Nucleus accumbens (tissue), 56 donors: ENCODE measurements around the gene BTNL8.

Experiments
- DNase-seq, 56 donors: peaks; one replicate each; lab custom pipeline; 2025; lab: John Stamatoyannopoulos, UW

Gene BTNL8

GRCh38 chr5:180898621-180899246 is at the start of gene BTNL8:
TSS of gene BTNL8 (plus strand) at chr5:180899159. CDS start at chr5:180899311, 152 bp downstream.
- no peak for DNase-seq

GRCh38 chr5:180849827-180850226 is 49.1 kb upstream of the BTNL8 start:
- DNase-seq: no peak

GRCh38 chr5:180850434-180851078 is 48.4 kb upstream of the BTNL8 start:
- DNase-seq: no peak

- DNase-seq: no peak
Measured at GRCh38 chr5:180852495-180852894, 46.5 kb upstream of the BTNL8 start.

- no peak for DNase-seq
Measured at GRCh38 chr5:180853121-180853847, 45.7 kb upstream of the BTNL8 start.

- DNase-seq: no peak
Measured at GRCh38 chr5:180853848-180854176, 45.1 kb upstream of the BTNL8 start.

- DNase-seq: no peak
Measured at GRCh38 chr5:180858586-180858985, 40.4 kb upstream of the BTNL8 start.

- peak in 2 of 56 donors; percentile 13 to 42 for DNase-seq
Measured at GRCh38 chr5:180860273-180860886, 38.6 kb upstream of the BTNL8 start.

- DNase-seq: peak in 55 of 56 donors; percentile 22 to 91 (median 77)
Measured at GRCh38 chr5:180860887-180861822, 37.8 kb upstream of the BTNL8 start, which contains the start of gene ZFP62. TSS of gene ZFP62 (minus strand) at chr5:180861276. CDS start at chr5:180861219, 57 bp downstream.

GRCh38 chr5:180862645-180863044 is 36.3 kb upstream of the BTNL8 start:
- no peak for DNase-seq

GRCh38 chr5:180865981-180866695 is 32.8 kb upstream of the BTNL8 start:
- DNase-seq: no peak

DNA sequence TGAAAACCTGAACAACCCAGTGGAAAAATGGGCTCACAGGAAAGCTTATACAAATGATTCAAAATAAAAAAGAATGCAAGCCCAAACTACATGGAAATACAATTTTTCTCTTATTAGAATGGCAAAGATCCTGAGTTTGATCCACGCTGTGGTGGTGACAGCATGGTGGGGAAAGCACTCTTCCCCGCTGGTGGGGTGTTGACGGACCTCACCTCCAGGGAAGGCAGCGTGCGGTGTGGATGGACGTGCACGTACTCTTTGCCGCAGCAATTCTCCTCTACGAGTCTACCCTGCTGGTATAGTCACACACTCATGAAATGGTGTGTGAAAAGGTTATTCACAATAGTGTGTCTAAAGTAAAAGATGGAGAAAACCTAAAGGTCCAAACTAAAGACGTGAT is 32.0 kb upstream of the BTNL8 start:
- no peak for DNase-seq

DNA sequence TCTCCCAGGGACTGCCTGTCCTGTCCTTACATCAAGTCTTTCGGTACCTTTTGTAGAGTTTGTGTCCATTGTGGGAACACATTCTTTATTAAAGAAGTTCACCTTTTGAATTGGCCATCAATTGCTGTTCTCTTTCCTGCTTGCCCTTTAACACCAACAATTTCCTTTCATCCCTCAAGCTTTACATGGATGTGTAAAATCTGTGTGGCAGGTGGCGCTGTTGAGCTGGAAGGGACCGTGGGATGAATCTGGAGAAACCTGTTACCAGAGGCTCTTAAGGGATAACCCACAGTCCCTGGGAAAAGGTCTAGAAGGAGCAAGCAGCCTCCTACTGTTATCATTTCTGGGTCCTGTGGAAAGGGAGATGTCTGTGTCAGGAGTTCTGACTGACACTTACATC is 30.0 kb upstream of the BTNL8 start:
- peak in 45 of 56 donors; percentile 2 to 84 (median 42) for DNase-seq

DNA sequence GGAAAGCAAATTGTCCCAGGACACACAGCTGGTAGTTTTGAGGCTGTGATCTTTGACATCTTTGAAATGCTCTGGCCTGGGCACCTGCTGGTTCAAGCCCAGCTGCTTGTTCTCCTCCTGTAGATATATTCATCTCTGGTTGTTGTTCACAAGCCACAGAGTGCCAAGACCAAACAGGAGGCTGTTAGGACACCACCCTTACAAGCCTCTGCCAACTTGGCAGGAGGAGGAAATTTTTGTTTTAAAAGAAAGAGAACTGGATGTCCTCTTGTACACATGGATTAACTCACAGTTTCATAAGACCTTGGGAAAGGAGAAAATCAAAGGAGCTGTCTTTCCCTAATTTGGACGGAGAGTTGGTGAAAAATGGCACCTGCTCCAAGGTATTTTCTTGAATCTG is 29.4 kb upstream of the BTNL8 start:
- no peak for DNase-seq

GRCh38 chr5:180870276-180871068 is 28.5 kb upstream of the BTNL8 start:
- DNase-seq: no peak

GRCh38 chr5:180872419-180872818 is 26.5 kb upstream of the BTNL8 start:
- DNase-seq: no peak

DNA sequence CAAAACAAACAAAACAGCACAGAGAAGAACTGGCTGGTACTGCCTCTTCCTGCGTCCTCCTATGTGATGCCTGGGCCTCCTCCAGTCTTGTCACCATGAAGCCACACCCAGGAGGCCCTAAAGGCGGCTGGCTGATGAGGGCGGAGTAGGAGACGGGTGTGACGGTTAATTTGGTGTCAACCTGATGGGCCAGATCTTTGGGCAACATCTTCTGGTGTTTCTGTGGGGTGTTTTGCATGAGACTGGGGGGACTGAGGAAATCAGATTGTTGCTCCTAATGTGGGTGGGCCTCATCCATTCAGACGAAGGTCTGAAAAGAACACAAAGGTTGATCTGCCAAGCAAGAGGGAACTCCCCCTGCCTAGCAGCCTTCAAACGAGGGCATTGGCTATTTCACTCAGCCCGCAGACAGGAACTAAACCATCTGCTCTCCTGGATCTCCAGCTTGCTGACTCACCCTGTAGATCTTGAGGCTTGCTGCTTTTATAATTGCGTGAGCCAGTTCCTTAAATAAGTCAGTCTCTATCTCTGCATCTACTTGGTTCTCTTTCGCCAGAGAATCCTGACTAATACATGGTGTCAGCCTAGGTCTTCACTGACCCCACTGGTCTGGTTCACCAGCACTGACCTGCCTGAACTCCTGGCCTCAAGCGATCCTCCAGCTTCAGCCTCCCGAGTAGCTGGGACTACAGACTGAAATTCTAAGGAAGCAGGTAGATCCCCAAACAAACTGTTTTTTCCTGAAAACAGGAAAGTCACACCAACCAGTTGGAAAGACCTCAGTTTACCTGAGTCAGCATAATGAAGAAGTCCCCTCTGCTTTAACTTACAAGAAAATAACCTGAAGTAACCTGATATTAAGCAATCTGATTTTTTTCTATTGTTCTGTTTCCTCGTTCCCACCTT is 25.1 kb upstream of the BTNL8 start:
- DNase-seq: no peak
